Osteoblast (primary cell): ENCODE results near the gene ADCY4. TPM values are rescaled to one million over a fixed set of nuclear protein-coding genes. Genes with fewer than 3 reads are reported as not detected.
A peak's percentile ranks its signal among the peaks of the same experiment; 100 is the strongest.

Experiments used
- DNase-seq: peaks from one replicate; pipeline ENCODE4 v3.0.0; 2011; ENCODE audit warnings: low spot score, mixed read lengths; ENCODE audit not compliant: insufficient read length; ENCODE audit errors: missing footprints
- H2AFZ ChIP-seq: 2 replicates; pipeline ENCODE4 v1.6.0; 2011; ENCODE audit warnings: mild to moderate bottlenecking, low read length
- H3K27ac ChIP-seq: 2 replicates; pipeline ENCODE4 v1.5.1; 2011; ENCODE audit warnings: mild to moderate bottlenecking, low read depth, low read length, moderate library complexity
- H3K27me3 ChIP-seq: 2 replicates; pipeline ENCODE4 v1.6.0; 2012; ENCODE audit warnings: mild to moderate bottlenecking, control low read depth, inconsistent platforms, low read length, moderate library complexity; ENCODE audit not compliant: insufficient read depth
- H3K36me3 ChIP-seq: 2 replicates; pipeline ENCODE4 v1.5.1; 2011; ENCODE audit warnings: mild to moderate bottlenecking, low read length, control low read depth, moderate library complexity; ENCODE audit not compliant: insufficient read depth
- H3K4me1 ChIP-seq: 2 replicates; pipeline ENCODE4 v1.5.1; 2011; ENCODE audit warnings: mild to moderate bottlenecking, low read length, control low read depth, moderate library complexity; ENCODE audit not compliant: insufficient read depth
- H3K4me2 ChIP-seq: 2 replicates; pipeline ENCODE4 v1.6.0; 2011; ENCODE audit warnings: mild to moderate bottlenecking, low read length; ENCODE audit not compliant: insufficient read depth
- H3K4me3 ChIP-seq: fragments of 200-600 bp; sonication (generic); 3 replicates; pipeline ENCODE4 v1.5.1; 2012; ENCODE audit warnings: mild to moderate bottlenecking, low read length, inconsistent platforms; ENCODE audit not compliant: insufficient read depth
- H3K79me2 ChIP-seq: 2 replicates; pipeline ENCODE4 v1.6.0; 2012; ENCODE audit warnings: mild to moderate bottlenecking, low read length, control low read depth, inconsistent platforms; ENCODE audit not compliant: insufficient read depth
- H3K9me3 ChIP-seq: 2 replicates; pipeline ENCODE4 v1.5.1; 2011; ENCODE audit warnings: low read depth, low read length, control low read depth
- H4K20me1 ChIP-seq: 2 replicates; pipeline ENCODE4 v1.6.0; 2012; ENCODE audit warnings: mild to moderate bottlenecking, low read length, control low read depth; ENCODE audit not compliant: insufficient read depth
- total RNA-seq: library from RNA; depleted of rRNA; stranded (reverse); fragments of >200 nt; gene quantifications from 2 replicates; pipeline ENCODE4 v1.2.3, GENCODE V29; 2012
- TF ChIP-seq, protein P1 (sequence below): IDR thresholded peaks from 2 replicates; pipeline ENCODE4 v1.5.1; 2011; ENCODE audit warnings: mild to moderate bottlenecking, low read depth, low read length, moderate library complexity; ENCODE audit errors: extremely low read depth

Gene ADCY4
- total RNA-seq, 1 donor, result 18.8 TPM

DNA sequence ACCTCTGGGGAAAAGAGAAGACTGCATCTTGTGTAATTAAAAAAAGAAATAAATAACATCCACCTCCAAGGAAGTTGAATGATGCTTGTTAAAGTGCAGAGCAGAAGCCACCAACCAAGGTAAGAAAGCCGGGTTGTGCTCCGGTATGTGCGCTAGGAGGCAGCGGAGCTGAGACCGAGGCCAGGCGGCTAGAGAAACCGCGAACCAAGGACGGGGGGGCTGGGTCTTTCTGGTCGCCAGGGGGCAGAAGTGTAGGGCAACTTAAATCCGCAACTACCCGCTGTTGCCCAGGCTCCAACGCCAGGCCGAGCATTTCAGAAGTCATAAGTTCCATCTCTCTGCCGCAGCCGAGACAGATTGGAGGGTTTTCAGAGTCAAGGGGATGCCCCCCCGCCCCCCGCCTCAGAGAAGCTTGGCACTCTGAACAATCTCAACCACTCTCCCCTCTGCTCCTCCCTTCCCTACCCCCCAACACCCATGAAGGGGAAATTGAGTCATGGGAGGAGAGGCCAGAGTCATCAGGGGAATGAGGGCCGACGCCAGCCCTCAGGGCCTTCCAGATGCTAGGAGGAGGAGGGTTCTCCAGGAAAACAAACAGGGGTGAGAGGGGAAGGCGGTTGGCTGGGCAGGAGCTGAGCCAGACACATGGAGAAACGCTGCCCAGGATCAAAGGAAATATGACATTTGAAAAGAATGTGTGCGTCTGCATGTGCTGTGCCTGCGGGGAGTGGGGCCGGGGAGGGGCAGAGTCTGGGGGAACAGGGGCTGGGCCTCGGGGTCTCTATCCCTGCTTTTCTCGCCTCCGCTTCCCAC, 30.9 kb upstream of the ADCY4 start:
- Histone ChIP-seq H3K4me1 (peaks cover 70% of the 10 kb centered on the region), H3K79me2 (peaks cover 28% of the 10 kb centered on the region), H3K36me3 (peaks cover 12% of the 10 kb centered on the region), H2AFZ (peak overlapping the region; percentile 76), H3K27me3 (no peaks in the 10 kb centered on the region), H3K4me3 (peak overlapping the region; percentile 90), H3K4me2 (peak overlapping the region; percentile 95), H4K20me1 (peaks cover 10% of the 10 kb centered on the region), H3K27ac (peak overlapping the region; percentile 99), H3K9me3 (no peaks in the 10 kb centered on the region)
- TF ChIP-seq, protein P1, sequence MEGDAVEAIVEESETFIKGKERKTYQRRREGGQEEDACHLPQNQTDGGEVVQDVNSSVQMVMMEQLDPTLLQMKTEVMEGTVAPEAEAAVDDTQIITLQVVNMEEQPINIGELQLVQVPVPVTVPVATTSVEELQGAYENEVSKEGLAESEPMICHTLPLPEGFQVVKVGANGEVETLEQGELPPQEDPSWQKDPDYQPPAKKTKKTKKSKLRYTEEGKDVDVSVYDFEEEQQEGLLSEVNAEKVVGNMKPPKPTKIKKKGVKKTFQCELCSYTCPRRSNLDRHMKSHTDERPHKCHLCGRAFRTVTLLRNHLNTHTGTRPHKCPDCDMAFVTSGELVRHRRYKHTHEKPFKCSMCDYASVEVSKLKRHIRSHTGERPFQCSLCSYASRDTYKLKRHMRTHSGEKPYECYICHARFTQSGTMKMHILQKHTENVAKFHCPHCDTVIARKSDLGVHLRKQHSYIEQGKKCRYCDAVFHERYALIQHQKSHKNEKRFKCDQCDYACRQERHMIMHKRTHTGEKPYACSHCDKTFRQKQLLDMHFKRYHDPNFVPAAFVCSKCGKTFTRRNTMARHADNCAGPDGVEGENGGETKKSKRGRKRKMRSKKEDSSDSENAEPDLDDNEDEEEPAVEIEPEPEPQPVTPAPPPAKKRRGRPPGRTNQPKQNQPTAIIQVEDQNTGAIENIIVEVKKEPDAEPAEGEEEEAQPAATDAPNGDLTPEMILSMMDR, result peak; percentile 85
- DNase-seq, result peak; percentile 88

DNA sequence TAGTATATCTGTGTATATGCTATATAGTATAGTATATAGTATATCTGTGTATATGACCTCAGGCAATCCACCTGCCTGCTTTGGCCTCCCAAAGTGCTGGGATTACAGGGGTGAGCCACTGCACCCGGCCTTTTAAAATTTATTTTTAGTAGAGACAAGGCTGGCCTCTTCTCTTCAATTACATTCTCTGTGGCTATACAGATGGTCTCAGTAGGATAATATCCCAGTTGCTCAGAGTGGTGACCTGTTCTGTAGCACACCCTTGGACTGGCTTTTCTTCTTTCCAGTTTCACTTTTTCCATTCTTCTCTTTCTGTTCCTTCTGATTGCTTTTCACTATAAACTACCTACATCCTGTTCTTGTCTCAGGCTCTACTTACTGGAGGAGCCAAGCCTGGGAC, 30.0 kb upstream of the ADCY4 start:
- TF ChIP-seq, protein P1, result no peak
- Histone ChIP-seq H3K4me2 (peak overlapping the region; percentile 95), H3K4me1 (peaks cover 65% of the 10 kb centered on the region), H3K36me3 (peaks cover 2% of the 10 kb centered on the region), H4K20me1 (peaks cover 4% of the 10 kb centered on the region), H3K79me2 (peaks cover 21% of the 10 kb centered on the region), H2AFZ (peak overlapping the region; percentile 76), H3K27ac (peak overlapping the region; percentile 99), H3K27me3 (no peaks in the 10 kb centered on the region), H3K4me3 (peak overlapping the region; percentile 90), H3K9me3 (no peaks in the 10 kb centered on the region)
- DNase-seq, result peak; percentile 27

DNA sequence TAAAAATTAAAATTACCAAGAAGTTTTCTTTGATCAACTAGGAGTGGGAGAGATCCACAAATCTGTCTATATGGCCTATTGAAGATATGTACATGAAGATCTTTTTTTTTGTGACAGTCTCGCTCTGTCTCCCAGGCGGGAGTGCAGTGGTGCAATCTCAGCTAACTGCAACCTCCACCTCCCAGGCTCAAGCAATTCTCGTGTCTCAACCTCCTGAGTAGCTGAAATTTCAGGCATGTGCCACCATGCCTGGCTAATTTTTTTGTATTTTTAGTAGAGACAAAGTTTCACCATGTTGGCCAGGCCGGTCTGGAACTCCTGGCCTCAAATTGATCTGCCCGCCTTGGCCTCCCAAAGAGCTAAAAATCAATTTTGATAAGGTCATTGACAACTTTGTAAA, 28.5 kb upstream of the ADCY4 start:
- H3K9me3 ChIP-seq, result no peaks in the 10 kb centered on the region
- H4K20me1 ChIP-seq, result no peaks in the 10 kb centered on the region
- no peak overlapping the region for H3K4me3 ChIP-seq
- TF ChIP-seq, protein P1, result no peak
- no peaks in the 10 kb centered on the region for H3K27me3 ChIP-seq
- H3K79me2 ChIP-seq, result peaks cover 6% of the 10 kb centered on the region
- no peaks in the 10 kb centered on the region for H3K36me3 ChIP-seq
- no peak for DNase-seq
- H2AFZ ChIP-seq, result no peak overlapping the region
- no peak overlapping the region for H3K27ac ChIP-seq
- H3K4me2 ChIP-seq, result no peak overlapping the region
- peaks cover 56% of the 10 kb centered on the region for H3K4me1 ChIP-seq

DNA sequence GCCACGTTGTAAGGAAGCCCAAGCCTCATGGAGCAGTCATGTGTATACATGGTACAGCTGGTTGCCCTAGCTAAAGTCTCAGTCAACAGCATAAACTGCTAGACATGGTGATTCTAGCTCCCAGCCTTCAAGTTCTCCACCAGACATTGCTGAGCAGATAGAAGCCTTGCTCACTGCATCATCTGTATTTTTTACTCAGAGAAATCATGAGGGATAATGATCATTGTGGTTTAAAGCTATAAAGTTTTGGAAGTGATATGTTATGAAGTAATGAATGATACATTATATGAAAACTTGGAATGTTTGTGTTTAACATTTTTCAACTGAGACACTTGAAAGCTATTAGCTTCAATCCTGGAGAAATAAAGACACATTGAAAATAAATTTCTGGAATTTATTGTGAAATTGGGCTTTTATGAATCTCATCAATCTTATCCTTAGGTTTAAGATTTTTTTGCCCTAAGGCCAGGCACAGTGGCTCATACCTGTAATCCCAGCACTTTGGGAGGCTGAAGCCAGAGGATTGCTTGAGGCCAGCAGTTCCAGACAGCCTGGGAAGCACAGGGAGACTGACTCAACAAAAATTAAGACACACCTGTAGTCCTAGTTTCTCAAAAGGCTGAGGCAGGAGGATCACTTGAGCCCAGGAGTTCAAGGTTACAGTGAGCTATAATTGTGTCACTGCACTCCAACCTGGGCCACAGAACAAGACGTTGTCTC, 27.5 kb upstream of the ADCY4 start:
- peak overlapping the region; percentile 45 for H2AFZ ChIP-seq
- H3K4me3 ChIP-seq, result no peak overlapping the region
- peaks cover under 1% of the 10 kb centered on the region for H3K79me2 ChIP-seq
- H3K9me3 ChIP-seq, result no peaks in the 10 kb centered on the region
- no peaks in the 10 kb centered on the region for H4K20me1 ChIP-seq
- TF ChIP-seq, protein P1, result no peak
- H3K27me3 ChIP-seq, result no peaks in the 10 kb centered on the region
- peaks cover 52% of the 10 kb centered on the region for H3K4me1 ChIP-seq
- H3K36me3 ChIP-seq, result no peaks in the 10 kb centered on the region
- peak overlapping the region; percentile 23 for H3K4me2 ChIP-seq
- H3K27ac ChIP-seq, result peak overlapping the region; percentile 92
- DNase-seq, result peak; percentile 62
